ENCODE data around the gene DHRS12.

DHRS12 gene, protein sequence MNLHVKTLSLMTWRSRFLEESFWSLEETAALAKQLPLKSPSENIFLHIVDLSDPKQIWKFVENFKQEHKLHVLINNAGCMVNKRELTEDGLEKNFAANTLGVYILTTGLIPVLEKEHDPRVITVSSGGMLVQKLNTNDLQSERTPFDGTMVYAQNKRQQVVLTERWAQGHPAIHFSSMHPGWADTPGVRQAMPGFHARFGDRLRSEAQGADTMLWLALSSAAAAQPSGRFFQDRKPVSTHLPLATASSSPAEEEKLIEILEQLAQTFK

GRCh38 chr13:51803422-51804294, at the start of gene DHRS12:
TSS of gene DHRS12 (minus strand) at chr13:51804163. CDS start at chr13:51799659, 4,504 bp downstream.
- TF ChIP-seq CTCF (IDR thresholded peaks at IDR 0.05; ENCODE audit: borderline replicate concordance, control extremely low read depth, extremely low read depth, insufficient read depth, missing control alignments): no peak
- in situ Hi-C loops (cut with MboI; ENCODE audit: low sequenced_read_pairs, unreplicated experiment): no loop called here
- peak; percentile 93 for DNase-seq (ENCODE audit: low spot score)

DNA sequence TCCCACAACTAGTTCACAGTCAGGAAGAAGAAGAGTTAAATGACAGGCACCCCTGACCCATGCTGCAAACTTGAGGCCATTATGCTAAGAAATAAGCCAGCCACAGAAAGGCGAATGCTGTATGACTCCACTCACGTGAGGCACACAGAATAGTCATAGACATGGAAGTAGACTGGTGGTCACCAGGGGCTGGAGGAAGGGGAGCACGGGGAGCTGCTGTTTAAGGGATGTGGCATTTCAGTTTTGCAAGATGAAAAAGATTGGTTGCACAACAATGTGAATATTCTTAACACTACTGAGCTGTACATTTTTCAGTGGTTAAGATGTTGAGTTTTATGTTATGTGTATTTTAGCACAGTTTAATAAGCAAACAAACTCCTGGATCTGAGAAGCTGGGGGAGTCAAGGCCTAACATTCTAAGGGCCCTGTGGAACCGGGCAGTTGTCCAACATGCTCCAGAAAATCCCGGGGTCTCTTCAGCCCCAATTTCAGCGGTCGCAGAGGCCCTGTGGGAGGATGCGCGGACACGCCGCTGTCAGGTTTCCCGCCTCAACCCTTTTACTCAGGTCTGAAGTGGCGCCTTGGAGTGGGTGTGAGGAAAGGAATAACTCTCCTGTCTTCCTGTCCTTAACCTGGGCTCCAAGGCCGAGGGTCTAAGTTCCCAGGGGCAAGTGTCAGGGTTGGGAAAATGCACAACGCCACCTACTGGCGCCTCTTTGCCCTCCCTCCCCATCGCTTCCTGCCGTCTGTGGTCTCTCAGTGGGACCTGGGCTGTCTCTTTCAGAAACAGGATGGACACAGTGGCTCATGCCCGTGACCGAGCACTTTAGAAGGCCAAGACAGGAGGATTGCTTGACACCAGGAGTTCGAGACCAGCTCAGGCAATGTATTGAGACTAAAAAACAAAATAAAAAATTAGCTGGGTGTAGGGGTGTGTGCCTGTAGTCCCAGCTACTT, 45.5 kb upstream of the DHRS12 start:
- DNase-seq (ENCODE audit: low spot score): peak; percentile 76
- in situ Hi-C loops (cut with MboI; ENCODE audit: low sequenced_read_pairs, unreplicated experiment): no loop called here
- TF ChIP-seq CTCF (IDR thresholded peaks at IDR 0.05; ENCODE audit: borderline replicate concordance, control extremely low read depth, extremely low read depth, insufficient read depth, missing control alignments): peak; percentile 54

DNA sequence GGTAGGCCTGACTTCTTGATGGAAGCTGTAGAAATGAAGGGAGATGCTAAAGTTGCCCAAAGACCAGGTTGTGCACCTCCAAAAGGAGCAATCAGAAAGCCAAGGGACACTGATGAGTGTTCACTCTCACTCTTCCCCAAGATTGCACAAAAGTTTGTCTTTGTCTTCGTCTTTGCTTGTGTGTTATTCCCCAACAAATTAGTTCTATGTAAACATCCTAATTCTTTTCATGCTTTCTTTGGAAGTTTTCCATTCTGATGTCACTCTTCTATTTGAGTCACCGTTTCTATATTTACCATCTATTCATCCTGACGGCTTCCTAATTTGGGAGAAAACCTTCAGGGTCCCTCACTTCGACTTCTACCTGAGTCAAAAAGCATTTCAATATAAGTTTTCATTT, 44.7 kb upstream of the DHRS12 start:
- no peak for DNase-seq (ENCODE audit: low spot score)
- no peak for TF ChIP-seq CTCF (IDR thresholded peaks at IDR 0.05; ENCODE audit: borderline replicate concordance, control extremely low read depth, extremely low read depth, insufficient read depth, missing control alignments)
- in situ Hi-C loops (cut with MboI; ENCODE audit: low sequenced_read_pairs, unreplicated experiment): no loop called here

- DNase-seq (ENCODE audit: low spot score): no peak
- in situ Hi-C loops (cut with MboI; ENCODE audit: low sequenced_read_pairs, unreplicated experiment): no loop called here
- no peak for TF ChIP-seq CTCF (IDR thresholded peaks at IDR 0.05; ENCODE audit: borderline replicate concordance, control extremely low read depth, extremely low read depth, insufficient read depth, missing control alignments)
These were observed 42.8 kb upstream of the DHRS12 start for GRCh38 chr13:51846756-51847155.

GRCh38 chr13:51845574-51846318, 41.8 kb upstream of the DHRS12 start:
- no peak for TF ChIP-seq CTCF (IDR thresholded peaks at IDR 0.05; ENCODE audit: borderline replicate concordance, control extremely low read depth, extremely low read depth, insufficient read depth, missing control alignments)
- in situ Hi-C loops (cut with MboI; ENCODE audit: low sequenced_read_pairs, unreplicated experiment): no loop called here
- no peak for DNase-seq (ENCODE audit: low spot score)

All from GM13976 (cell line).